GM21381 (cell line): ENCODE results near the gene ASB18.

ENCODE experiments used
- ATAC-seq: cut with Tn5 transposase; IDR thresholded peaks from one replicate; pipeline ENCODE4 v1.9.1; 2021; ENCODE audit warnings: mild to moderate bottlenecking, moderate library complexity; ENCODE audit not compliant: unreplicated experiment

The ASB18 gene

DNA sequence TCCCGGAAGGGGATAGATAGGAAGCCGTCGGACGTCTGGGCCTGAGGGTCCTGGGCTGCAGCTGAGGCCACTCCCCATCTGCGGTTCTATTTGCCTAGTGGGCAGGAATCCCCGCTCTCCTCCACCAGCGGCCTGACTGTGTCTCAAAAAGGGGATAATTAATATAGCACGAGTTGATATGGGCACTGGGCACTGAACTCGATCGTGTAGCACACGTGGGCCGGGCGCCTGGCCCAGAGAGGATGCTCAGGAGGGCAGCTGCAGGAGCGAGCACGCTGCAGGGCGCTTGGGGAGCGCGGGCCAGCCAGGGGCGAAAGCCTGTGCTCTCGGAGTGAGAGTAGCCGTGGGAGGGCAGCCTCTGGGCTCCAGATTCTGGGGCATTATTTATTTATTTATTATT is 87.3 kb downstream of the ASB18 start:
- ATAC-seq: no peak

DNA sequence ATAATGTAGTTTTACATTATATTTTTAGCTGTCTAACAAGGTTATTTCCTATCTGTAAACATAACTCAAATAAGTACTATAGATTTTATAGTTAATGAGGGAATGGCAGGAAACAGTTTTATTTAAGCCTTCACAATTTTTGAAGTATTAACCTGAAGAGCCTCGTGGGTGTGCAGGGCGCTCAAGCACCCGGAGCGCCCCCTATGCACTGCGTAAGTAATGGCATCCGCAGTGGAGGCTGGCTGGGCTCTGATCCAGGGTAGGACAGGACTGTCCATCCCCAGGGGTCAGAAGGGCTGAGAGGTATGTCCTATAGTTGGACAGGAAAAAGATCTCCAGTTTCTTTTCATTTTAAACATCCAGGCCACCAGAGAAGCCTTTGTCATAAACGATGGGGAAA is 87.8 kb downstream of the ASB18 start:
- ATAC-seq: no peak

DNA sequence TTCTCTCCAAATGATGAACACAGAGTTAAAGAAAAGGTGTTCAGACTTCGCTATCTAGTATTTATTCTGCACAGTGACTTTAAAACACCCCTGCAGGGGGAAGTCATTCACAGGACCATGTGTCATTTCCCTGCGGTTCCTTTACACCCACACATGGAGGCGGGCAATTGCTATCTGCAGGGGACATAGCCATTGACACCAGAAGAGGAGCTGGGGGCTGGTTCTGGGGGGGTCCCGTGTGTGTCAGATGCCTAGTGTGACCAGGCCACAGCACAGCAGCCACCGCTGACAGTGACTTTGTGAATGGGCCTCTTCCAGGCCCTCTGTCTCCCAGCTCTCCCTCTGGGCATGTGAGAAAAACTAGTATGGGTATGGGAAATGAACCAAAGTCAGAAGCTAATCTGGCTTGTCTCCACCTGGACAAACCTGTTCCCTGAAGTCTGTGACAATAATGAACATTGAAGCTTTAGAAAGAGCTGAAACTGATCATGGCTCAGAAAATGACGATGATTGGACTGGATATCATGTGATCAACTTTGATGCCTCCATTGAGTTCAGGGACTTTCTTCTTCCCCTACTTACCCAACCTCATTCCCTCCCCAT is 88.6 kb downstream of the ASB18 start:
- ATAC-seq: no peak

DNA sequence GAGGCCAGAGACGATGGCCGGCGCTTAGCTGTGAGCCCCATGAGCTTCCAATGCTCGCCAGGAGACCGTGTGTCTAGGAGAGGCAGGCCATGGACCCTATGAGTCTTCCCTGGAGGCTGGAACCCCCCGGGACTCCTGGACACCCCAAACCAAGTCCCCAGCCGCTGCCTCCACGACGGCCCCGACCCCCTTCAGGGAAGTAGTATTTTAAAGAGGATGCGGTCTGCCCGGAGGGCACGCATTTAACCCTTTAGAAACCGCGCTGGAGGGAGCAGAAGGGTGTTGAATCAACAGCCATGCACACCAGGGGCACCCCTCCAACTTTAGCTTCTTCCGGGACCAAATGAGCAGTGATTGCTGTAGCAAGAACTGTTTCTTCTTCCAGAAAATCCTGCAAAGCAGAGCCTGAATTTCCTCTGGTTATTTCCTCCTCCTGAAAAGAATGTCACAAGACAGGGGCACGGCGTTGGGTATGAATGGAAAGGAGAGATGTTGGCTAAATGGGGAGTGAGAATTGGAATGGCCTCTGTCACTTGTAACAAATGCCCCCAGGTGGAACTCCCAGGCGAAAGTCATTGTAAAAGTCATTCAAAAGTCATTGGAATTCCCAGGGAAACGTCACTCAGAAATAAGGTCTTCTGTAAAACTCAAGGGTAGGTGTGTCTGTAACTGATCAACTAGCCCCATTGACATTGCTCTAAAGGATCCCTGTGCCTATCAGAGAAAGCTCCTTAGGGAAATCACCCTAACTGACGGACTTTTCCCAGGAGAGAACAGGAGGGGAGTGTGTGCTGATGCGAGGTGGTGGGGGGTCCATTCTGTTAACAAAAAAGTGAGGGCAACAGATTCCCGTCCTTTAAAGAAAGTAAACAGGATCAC is 90.2 kb downstream of the ASB18 start:
- ATAC-seq: no peak

DNA sequence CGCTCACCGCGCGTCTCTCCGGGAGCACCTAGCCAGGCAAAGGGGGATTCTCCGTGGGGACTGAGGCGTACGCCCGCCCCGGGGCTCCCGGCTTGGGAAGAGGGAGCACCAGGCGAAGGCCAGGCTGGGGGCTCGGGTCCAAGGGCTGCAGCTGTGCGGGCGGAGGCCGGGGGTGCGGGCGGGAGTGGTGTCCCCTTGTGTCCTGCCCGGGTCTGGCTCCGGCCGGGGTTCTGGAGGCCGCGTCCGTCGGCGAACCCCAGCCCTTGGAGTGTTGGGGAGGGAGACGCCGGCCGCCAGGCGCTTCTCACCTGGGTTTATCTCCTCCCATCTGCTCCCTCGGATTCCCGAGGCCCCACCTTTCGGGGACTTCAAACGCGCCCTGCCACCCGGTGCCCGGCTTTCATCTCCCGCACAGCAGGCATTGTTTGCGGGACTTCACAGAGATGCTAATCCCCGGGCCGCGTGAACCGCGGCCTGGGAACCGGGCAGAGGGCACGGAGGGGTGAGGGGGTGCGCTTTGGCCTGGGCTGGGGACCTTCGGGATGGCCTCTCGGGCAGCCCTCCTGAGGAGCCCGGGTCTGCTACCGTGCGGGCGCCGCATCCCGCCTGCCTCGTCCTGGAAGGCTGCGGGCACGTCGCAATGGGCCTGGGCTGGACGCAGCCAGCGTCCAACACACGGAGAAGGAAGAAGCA is 91.0 kb downstream of the ASB18 start:
- no peak for ATAC-seq

DNA sequence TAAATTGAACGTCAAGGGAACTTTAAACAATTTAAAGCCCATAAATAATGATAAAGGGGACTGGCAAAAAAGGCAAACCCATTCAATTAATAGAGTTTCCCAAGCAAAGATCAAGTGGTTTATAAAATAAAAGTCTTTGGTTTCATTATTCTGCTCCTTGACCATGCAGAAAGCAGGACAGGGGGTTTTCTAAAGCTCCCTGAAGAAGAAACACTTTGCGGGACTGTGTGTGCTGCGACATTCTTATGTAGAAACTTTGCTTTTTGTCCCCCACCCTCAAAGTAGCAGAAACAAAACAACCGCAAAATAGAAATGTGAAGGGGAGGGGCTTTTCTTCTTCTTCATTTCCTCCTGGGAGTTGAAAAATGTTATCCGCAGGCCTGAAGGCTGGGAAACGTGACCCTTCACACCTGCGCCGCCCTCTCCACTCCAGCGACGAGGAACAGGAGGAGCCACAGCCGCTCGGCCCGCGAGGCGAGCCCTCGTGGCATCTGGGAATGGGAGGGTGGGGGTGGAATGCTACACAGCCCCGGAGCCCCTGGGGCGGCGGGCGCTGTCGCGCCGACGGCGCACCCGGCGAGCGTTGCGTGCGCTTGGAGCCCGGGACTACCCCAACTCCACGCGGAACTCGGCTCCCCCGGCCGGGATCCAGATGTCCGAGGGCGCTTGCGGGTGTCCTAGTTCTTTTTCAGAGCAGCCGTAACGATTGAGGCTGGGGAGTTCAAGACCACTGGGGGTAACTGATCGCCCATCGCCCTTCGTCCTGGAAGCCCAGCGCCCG is 91.8 kb downstream of the ASB18 start:
- ATAC-seq: no peak

DNA sequence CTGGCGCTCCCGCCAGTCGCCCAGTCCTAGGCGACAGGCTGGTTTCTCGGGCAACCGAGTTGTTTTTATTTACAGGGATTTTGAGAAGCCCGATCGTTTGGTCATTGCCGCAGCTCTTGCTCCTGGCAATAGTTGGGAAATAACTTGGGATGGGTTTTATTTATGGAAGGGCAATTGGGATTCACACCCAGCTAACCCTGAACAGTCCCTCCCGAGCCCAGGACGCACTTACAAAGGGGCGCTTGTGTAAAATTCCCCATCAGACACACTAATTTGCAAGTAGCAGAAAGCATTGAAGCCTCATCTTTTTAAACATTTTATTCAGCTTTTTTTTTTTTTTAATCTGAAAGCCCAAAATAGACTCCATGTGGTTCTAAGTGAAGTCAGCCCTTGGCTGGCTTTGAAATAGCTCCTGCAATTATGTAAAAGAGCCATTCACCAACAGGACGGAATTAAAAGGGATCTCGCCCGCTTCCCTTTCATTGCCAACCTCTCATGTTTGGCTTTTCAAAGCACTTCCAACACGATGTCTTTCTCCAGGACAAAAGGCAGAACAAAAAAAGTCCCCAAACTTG is 92.4 kb downstream of the ASB18 start:
- no peak for ATAC-seq

DNA sequence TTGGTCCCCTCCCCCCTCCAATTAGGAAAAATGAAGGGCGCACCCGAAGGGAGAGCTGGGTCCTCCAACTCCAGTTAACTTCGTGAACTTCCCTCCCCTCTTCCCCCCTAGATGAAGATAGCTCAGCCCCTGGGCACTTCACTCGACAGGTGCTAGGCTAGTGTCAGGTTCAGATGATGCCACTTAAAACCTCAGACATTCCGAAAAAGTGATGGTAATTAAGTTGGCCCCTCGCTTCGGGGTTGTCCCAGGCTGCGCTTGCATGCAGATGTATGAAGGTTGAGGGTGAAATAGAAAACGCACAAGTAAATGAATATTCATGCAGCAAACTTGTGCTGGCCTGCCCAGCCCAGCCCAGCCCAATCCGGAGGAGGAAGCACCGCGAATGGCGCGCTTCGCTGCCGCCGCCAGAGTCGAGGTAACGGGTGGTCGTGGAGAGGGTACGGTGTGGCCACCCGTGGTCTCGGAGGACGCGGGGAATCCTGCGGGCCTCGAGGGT is 93.0 kb downstream of the ASB18 start:
- no peak for ATAC-seq

DNA sequence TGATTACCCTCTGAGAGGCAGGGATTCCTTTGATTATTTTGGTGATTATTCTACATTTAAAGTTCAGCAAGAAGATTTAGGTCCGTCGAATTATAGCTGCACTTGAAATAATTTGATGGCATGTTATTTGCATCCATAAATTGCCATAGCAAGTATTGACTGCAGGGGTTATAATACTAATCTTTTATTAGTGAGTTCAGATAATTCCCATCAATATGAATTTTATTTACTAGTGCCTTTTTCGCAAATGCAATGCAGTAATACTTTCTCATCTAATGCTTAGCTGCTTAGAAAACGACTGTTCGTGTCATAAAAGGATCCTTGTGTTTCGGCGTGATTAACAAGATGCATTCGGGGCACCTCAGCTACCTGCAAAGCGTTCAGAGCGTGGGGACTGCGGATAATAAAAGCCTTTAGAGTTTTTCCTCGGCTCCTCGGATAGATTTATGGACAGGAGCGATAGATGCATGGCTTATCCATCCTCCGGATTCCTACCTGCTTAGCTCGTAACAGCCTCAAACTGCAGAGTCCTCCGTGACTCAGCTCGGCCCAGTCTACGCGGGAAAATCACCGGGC is 93.5 kb downstream of the ASB18 start:
- no peak for ATAC-seq

DNA sequence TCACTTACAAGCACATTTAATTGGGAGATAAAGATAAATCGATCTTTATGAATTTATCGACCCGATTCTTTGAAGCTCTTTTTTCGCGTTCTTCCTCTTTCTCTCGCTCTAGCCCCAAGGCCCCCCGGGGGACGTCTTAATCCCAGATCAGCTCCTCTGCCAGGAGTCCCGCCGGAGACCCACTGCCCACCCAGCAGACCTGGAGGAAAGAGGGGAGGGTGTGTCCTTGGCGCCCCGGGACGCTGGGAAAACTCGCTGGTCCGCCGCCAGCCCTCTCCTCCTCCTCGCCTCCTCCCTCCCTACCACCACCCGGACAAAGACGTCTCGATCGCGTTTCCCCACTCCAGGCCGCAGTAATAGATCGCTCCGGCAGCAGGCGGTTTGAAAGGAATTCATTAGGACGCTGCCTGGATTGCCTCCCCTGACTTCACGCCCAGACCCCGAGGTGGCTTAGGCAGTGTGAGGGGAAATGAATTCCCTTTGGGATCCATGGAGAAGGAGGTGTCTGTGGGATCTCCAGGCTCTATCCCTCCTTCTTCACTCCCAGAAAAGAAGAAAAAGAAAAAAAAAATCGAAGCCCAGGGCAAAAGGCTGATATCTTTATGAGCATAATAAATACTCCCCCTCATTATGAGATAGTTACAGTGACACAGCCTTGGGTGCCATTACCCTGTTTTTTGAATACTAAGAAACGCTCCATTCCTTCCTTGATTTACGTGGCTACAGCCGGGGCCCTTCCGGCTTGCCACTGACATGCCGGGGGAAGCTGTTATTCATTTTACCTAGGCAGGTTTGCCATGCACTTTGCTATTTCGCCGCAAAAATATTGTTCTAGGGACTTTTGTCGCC is 94.2 kb downstream of the ASB18 start:
- no peak for ATAC-seq

DNA sequence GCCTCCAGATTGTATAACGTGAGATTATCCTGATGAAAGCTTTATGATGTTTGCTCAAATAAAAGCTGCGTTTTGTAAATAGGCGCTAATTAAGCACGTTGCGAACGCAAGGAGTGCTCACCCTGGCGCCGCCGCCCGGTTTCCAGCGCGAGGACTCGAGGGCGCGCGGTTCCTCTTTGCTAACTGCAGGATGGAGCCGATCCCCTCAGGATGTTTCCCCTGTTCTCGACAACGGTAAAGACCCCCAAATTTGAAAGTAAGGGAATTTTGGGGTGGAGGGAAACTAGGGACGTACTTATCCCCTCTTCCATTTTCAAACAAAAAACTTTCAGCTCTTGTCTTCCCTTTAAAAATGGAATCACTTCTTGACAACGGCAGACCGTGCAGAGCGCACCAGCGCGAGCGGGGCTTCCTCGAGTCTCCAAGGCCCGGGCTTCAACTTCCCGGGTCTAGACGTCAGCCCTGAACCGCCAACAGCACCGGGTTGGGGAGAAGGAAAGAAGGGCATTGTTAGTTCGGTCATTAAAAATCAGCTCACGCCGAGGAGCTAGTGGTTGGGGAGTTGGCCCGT is 95.0 kb downstream of the ASB18 start:
- no peak for ATAC-seq

DNA sequence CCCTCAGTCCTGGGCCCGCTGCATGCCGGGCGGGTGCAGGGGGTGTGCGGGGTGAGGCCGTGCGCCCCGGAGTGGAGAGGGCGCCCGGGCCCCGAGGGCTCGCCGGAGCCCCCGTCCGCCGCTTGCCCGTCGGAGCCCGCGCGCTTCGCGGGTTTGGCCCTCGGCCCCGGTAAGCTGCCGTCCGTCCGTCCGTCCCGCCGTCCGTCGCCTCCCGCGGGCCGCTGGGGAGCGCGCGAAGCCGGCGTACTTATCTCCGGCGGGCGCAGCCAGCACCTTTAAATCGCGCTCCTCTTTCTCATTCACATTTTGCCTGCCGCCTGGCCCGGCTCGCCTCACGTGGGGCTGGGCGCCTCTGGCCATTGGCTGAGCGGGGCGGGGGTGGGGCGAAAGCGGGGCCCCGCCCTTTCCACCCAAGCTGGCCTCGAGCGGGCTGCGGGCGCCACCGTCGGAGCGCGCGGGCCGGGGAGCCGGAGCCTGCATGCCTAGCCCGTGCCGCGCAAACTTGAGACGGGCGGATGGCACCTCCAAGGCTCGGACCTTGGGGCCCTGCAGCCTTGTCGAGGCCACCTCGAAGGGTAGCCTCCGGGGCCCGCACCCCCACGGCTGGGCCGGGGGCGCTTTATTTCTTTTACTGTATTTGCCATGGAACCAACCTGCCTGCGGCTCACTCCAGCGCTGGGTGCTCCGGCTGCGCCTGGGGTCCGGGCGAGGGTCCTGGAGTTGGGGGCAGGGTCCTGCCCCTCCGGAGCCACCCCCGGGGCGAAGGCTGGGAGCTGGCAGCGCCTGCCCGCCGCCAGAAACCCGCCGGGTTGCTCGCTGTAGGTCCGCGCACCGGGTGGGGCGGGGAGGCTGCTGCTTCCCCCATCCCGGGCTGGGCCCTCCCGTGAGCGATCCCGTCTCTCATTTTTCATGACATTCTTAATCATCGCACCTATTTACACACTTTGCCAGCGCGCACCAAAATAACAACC is 95.8 kb downstream of the ASB18 start, which contains the start of gene GBX2:
GBX2 (minus strand) TSS at position 277 of the 971 bp plus-strand sequence. CDS start 415 bp downstream, outside the sequence.
- no peak for ATAC-seq

DNA sequence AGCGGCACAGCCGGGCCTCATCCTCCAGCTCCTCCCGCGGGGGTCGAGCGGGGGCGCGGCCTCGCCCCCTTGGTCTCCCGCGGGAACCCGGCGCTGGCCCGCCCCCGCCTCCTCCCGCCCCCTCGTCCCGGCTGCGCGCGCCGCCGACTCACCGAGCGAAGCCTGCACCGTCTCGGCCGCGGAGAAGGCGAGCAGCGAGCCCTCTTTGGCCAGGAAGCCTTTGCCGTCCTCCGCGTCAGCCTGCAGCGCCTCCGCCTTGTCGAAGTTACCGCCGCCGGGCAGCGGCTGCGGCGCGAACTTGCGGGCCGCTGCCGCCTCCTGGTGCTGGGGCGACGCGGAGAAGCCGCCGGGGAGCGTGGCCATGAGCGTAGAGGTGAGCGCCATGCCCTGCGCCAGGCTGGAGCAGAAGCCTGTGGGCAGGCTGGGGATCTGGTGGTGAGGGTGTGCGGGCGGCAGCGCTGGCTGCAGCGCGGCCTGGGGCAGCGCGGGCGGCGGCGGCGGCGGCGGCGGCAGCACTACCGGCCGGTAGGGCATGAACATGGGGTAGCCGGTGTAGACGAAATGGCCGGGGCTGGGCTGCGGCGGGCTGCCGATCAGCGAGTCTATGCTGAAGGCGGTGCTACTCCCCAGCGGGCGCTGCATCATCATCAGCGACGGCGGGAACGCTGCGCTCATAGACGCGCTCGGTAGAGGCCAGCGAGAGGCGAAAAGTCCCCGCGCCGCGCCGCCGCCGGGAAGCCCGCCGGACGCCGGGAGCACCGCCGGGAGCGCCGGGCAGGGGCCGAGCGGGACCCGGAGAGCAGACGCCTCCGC is 96.7 kb downstream of the ASB18 start:
- no peak for ATAC-seq

DNA sequence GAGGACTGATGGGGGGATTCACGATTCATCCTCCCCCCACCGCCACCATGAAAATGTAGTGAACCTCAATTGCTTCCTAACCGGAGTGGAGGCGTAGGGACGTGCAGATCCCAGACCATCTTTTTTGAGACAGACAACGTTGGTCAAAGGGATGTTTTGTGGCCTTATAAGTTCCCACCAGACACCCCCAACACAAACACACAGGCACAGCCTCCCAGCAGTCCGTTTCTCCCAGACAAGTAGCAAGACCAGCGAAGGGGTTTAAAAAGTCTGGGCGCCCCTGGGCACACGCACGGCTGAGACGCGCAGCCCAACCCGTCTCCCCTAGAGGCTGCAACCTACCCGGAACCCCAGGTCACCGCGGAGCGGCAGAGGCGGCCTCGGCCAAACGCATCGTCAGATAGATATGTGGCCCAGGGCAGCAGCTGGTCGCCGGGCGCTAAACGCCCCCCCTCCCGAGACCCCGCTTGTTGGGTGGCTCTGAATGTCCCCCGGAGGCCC is 97.4 kb downstream of the ASB18 start:
- no peak for ATAC-seq

DNA sequence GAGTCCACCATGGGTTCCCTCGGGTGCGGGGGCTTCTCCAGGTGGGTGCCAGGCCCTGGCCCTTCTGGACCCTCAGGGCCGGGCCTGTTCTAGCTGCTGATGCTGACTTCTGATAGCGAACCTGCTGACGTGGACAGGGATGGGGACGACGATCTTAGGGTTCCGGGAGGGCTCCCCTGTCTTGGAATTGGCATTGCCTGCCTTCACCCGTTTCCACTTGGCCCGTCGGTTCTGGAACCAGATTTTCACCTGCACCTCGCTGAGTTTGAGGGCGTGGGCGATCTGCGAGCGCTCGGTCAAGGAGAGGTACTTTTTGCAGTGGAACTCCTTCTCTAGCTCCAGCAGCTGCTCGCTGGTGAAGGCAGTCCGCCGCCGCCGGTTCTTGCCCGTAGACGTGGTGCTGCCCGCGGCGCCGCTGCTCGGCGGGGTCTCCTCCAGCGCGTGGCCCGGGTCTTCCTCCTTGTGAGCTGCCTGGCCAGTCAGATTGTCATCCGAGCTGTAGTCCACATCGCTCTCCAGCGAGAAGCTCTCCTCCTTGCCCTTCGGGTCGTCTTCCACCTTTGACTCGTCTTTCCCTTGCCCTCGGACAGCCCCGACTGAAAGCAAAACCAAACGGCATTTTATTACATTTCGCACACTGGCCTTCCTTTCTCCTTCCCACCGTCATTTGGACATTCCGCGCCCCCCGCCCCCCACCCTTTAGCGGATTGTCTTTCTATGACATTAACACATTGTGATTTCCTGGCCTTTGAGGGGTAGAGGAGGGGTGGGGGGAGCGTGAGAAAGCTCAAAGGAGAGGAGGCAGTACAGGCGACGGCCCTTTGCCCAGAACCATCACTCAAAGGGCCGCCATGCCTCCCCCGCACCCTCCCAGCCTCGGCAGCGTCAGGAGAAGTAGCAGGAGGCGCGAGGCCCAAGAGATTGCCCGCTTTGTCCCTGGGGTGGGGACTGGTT is 98.1 kb downstream of the ASB18 start:
- ATAC-seq: no peak
